Right cardiac atrium (tissue), 5 donors: ENCODE measurements around the gene LSM14A. TPM values are rescaled to one million over a fixed set of nuclear protein-coding genes. Genes with fewer than 3 reads are reported as not detected.

Source experiments
- ATAC-seq, 2 donors: fragments of 200-7000 bp; cut with Tn5 transposase; one replicate each; pipeline versions ENCODE4 v1.8.0 to v1.9.1; 2020; ENCODE audit warnings: moderate library complexity in 2 of 2, mild to moderate bottlenecking in 1 of 2
- DNase-seq, 3 donors: peaks; one replicate each; pipeline ENCODE4 v3.0.0-alpha.2; 2020
- H3K27ac ChIP-seq: one replicate; pipeline ENCODE4 v1.5.1; 2013; ENCODE audit warnings: mild to moderate bottlenecking, low read length, control low read depth, moderate library complexity
- H3K27me3 ChIP-seq: one replicate; pipeline ENCODE4 v1.6.1; 2013; ENCODE audit not compliant: control insufficient read depth, insufficient read depth
- H3K4me1 ChIP-seq: one replicate; pipeline ENCODE4 v1.6.1; 2013; ENCODE audit warnings: low read length; ENCODE audit not compliant: control insufficient read depth, insufficient read depth
- H3K4me3 ChIP-seq: one replicate; pipeline ENCODE4 v1.5.1; 2013; ENCODE audit warnings: low read length, control low read depth
- H3K9me3 ChIP-seq: one replicate; pipeline ENCODE4 v1.6.1; 2013; ENCODE audit warnings: low read length; ENCODE audit not compliant: control insufficient read depth
- WGBS: extraction: QIAGEN DNeasy Blood & Tissue Kit; methylation state at CpG from one replicate; pipeline ENCODE4 v1.1.7; 2013; 5-methylcytosine and 5-hydroxymethylcytosine counted together
- intact Hi-C, 4 donors: fragments of 100-400 bp; cut with DNase I; formaldehyde crosslinking; loops; one replicate each; pipeline versions ENCODE4 v1.11.0 to v1.14.0; 2022 to 2023
- polyA plus RNA-seq: library from polyadenylated mRNA; stranded (reverse); fragments of 200-250 nt; gene quantifications from one replicate; pipeline ENCODE4 v1.2.3, GENCODE V29; 2013
- total RNA-seq, 4 donors: library from RNA; stranded (reverse); fragmentation: NEBNext Ultra II Directional; extraction: Animal tissue kit (Norgen Biotek cat#: 25700); gene quantifications; one replicate each; pipeline ENCODE4 v1.2.1, GENCODE V29; 2021
- donor health status: healthy with polysubstance abuse.
- donor health status: DM: no; HTN: yes; CAD: no.
- donor health status: DM: no; HTN: no; CAD: no.
- donor health status: DM: no; HTN: yes; CAD: no; lungs with severe emphysema.
- donor health status: DM: yes; HTN: yes; CAD: no.

LSM14A gene
- total and polyA plus RNA-seq, 5 donors, result 50.7 to 91.4 (median 78.2) TPM

GRCh38 chr19:34274284-34274826, 102.1 kb downstream of the LSM14A start:
- intact Hi-C loops, result no loop called here
- no peak for DNase-seq
- WGBS, result 73% methylated on average over 7 of the region's 7 CpGs
- no peaks in the 10 kb centered on the region for H3K27me3 ChIP-seq
- H3K27ac ChIP-seq, result peak overlapping the region; percentile 68
- H3K4me1 ChIP-seq, result peaks cover 26% of the 10 kb centered on the region
- no peak for ATAC-seq
- H3K9me3 ChIP-seq, result no peaks in the 10 kb centered on the region
- no peak overlapping the region for H3K4me3 ChIP-seq

- H3K4me1 ChIP-seq, result peaks cover 25% of the 10 kb centered on the region
- intact Hi-C loops, result no loop called here
- ATAC-seq (peak in 1 of 2 donors; percentile 32), DNase-seq (no peak)
- H3K4me3 ChIP-seq, result no peak overlapping the region
- 40% methylated on average over 4 of the region's 4 CpGs for WGBS
- H3K27ac ChIP-seq, result no peak overlapping the region
- H3K9me3 ChIP-seq, result no peaks in the 10 kb centered on the region
- H3K27me3 ChIP-seq, result no peaks in the 10 kb centered on the region
Observed at GRCh38 chr19:34274827-34275625, 102.7 kb downstream of the LSM14A start.

GRCh38 chr19:34275705-34276104, 103.4 kb downstream of the LSM14A start:
- H3K27me3 ChIP-seq, result no peaks in the 10 kb centered on the region
- H3K4me3 ChIP-seq, result no peak overlapping the region
- 100% methylated on average over 1 of the region's 1 CpG for WGBS
- peaks cover 20% of the 10 kb centered on the region for H3K4me1 ChIP-seq
- ATAC-seq, result no peak
- intact Hi-C loops, result no loop called here
- no peaks in the 10 kb centered on the region for H3K9me3 ChIP-seq
- H3K27ac ChIP-seq, result no peak overlapping the region
- no peak for DNase-seq

GRCh38 chr19:34276614-34277013, 104.3 kb downstream of the LSM14A start:
- peaks cover 19% of the 10 kb centered on the region for H3K4me1 ChIP-seq
- H3K4me3 ChIP-seq, result no peak overlapping the region
- ATAC-seq (no peak), DNase-seq (no peak)
- H3K27ac ChIP-seq, result no peak overlapping the region
- H3K27me3 ChIP-seq, result no peaks in the 10 kb centered on the region
- intact Hi-C loops, result no loop called here
- 65% methylated on average over 4 of the region's 4 CpGs for WGBS
- no peaks in the 10 kb centered on the region for H3K9me3 ChIP-seq

- H3K27me3 ChIP-seq, result no peaks in the 10 kb centered on the region
- ATAC-seq (no peak), DNase-seq (no peak)
- 66% methylated on average over 4 of the region's 4 CpGs for WGBS
- peaks cover 19% of the 10 kb centered on the region for H3K4me1 ChIP-seq
- no peak overlapping the region for H3K4me3 ChIP-seq
- no peak overlapping the region for H3K27ac ChIP-seq
- intact Hi-C loops, result no loop called here
- no peaks in the 10 kb centered on the region for H3K9me3 ChIP-seq
Observed at GRCh38 chr19:34277244-34277643, 104.9 kb downstream of the LSM14A start.

GRCh38 chr19:34278783-34279182, 106.5 kb downstream of the LSM14A start:
- 90% methylated on average over 4 of the region's 4 CpGs for WGBS
- peaks cover 10% of the 10 kb centered on the region for H3K4me1 ChIP-seq
- no peaks in the 10 kb centered on the region for H3K27me3 ChIP-seq
- intact Hi-C loops, result no loop called here
- no peak overlapping the region for H3K4me3 ChIP-seq
- no peak overlapping the region for H3K27ac ChIP-seq
- ATAC-seq (no peak), DNase-seq (no peak)
- no peaks in the 10 kb centered on the region for H3K9me3 ChIP-seq

Other genes with a start within 250 kb of the LSM14A start
- 10 to 100 TPM; 21.1 to 22.7 (median 22.2) TPM for gene GARRE1, start 82.0 kb downstream of the LSM14A start, total RNA-seq
- 10.6 TPM for gene GARRE1, start 82.0 kb downstream of the LSM14A start, polyA plus RNA-seq
- 100 to 1,000 TPM; 362 to 456 (median 404) TPM for gene GPI, start 192.7 kb downstream of the LSM14A start, total RNA-seq
- gene GPI, start 192.7 kb downstream of the LSM14A start, polyA plus RNA-seq, result 285 TPM
- gene PDCD2L, start 231.9 kb downstream of the LSM14A start, total RNA-seq, result 10 to 100 TPM in 1 of 4 donors, 1 to 10 TPM in 3; 8.0 to 12.8 (median 9.5) TPM
- gene PDCD2L, start 231.9 kb downstream of the LSM14A start, polyA plus RNA-seq, result 9.2 TPM